Neural crest cell (in vitro differentiated cells): Measurements from ENCODE around the gene B3GAT2. TPM values are rescaled to one million over a fixed set of nuclear protein-coding genes. Genes with fewer than 3 reads are reported as not detected.
A peak's percentile ranks its signal among the peaks of the same experiment; 100 is the strongest.

Experiments used
- DNase-seq: peaks from one replicate; pipeline ENCODE4 v3.0.0; 2021; ENCODE audit warnings: low read depth, mixed read lengths, low spot score
- H3K27ac Mint-ChIP-seq: one replicate; pipeline ENCODE4 v1.8.0; 2021; ENCODE audit warnings: mild to moderate bottlenecking, mixed read lengths; ENCODE audit not compliant: unreplicated experiment
- H3K27me3 Mint-ChIP-seq: 2 replicates; pipeline ENCODE4 v1.8.0; 2021; ENCODE audit warnings: low read depth, mild to moderate bottlenecking, mixed read lengths
- H3K36me3 Mint-ChIP-seq: 2 replicates; pipeline ENCODE4 v1.8.0; 2021; ENCODE audit warnings: low read depth, mild to moderate bottlenecking, mixed read lengths
- H3K4me1 Mint-ChIP-seq: 2 replicates; pipeline ENCODE4 v1.8.0; 2021; ENCODE audit warnings: mixed read lengths
- H3K4me3 Mint-ChIP-seq: one replicate; pipeline ENCODE4 v1.8.0; 2021; ENCODE audit warnings: mild to moderate bottlenecking, mixed read lengths
- H3K9me3 Mint-ChIP-seq: 2 replicates; pipeline ENCODE4 v1.8.0; 2021; ENCODE audit warnings: mixed read lengths
- long read RNA-seq: library from polyadenylated mRNA; unstranded; transcript quantifications from one replicate; pipeline ENCODE4 v2.0.0, GENCODE V29; 2020
- total RNA-seq: library from RNA; stranded (reverse); gene quantifications from 2 replicates; pipeline ENCODE4 v1.2.1, GENCODE V29; 2021
- TF ChIP-seq, protein P1 (sequence below): fragments of 200-600 bp; sonication (generic); conservative IDR thresholded peaks from 2 replicates; pipeline ENCODE4 v1.5.0; 2021; ENCODE audit warnings: antibody characterized with exemption, mild to moderate bottlenecking

The B3GAT2 gene, protein sequence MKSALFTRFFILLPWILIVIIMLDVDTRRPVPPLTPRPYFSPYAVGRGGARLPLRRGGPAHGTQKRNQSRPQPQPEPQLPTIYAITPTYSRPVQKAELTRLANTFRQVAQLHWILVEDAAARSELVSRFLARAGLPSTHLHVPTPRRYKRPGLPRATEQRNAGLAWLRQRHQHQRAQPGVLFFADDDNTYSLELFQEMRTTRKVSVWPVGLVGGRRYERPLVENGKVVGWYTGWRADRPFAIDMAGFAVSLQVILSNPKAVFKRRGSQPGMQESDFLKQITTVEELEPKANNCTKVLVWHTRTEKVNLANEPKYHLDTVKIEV
- total RNA-seq, result 0.98 and 1.2 TPM in 2 replicates
- long read RNA-seq, full-length matches to known transcripts, result 2 of 5 reads
- long read RNA-seq, partial matches to known transcripts, result 0 of 5 reads
- long read RNA-seq, other reads (novel, unspliced or antisense), result 3 of 5 reads

DNA sequence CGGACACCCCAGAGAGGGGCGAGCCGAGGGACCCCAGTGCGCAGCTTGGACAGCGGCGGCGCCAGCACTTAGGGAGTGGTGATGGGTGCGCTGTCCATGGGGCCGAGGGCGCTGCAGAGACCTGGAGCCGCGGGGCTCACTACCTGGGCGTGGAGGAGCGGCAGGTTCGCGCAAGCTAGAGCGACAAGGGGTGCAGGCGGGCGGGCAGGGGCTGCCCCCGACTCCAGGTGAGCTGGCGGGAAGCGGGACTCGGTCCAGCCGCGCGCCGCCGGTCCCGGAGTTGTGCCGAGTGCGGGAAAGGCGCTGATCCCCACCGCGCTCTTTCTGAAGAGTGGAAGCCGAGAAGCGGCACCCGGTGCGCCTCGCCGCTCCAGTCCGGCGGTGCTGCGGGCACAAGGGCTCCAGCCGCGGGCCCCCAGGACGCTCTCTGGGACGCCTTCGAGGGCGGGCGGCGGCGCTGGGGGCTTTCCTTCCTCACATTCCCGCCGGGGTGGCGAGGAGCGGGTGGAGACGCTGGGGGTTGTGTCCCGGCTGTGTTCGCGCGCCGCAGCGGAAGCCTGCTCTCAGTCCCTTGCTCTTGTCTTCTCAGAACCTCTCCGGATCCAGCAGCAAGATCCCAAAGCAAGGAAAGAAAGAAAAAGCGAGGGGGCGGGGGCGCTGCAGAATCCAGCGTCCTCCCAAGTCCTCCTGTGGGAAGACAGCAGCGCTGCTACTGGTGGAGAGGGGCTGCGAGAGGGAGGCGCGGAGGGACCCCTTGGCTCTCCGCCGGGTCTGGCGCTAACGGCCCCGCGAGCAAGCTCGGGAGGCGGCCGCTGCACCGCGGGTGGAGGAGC, at the start of gene B3GAT2:
B3GAT2 (minus strand) TSS at position 610 of the 833 bp plus-strand sequence. CDS start 631 bp downstream, outside the sequence.
- TF ChIP-seq, protein P1, sequence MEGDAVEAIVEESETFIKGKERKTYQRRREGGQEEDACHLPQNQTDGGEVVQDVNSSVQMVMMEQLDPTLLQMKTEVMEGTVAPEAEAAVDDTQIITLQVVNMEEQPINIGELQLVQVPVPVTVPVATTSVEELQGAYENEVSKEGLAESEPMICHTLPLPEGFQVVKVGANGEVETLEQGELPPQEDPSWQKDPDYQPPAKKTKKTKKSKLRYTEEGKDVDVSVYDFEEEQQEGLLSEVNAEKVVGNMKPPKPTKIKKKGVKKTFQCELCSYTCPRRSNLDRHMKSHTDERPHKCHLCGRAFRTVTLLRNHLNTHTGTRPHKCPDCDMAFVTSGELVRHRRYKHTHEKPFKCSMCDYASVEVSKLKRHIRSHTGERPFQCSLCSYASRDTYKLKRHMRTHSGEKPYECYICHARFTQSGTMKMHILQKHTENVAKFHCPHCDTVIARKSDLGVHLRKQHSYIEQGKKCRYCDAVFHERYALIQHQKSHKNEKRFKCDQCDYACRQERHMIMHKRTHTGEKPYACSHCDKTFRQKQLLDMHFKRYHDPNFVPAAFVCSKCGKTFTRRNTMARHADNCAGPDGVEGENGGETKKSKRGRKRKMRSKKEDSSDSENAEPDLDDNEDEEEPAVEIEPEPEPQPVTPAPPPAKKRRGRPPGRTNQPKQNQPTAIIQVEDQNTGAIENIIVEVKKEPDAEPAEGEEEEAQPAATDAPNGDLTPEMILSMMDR, result no peak
- H3K4me3 Mint-ChIP-seq, result peak within 1 kb of the TSS; percentile 87
- no peaks in the 10 kb centered on the region for H3K36me3 Mint-ChIP-seq
- no peak within 1 kb of the TSS for H3K27ac Mint-ChIP-seq
- peaks cover 4% of the 10 kb centered on the region for H3K4me1 Mint-ChIP-seq
- DNase-seq, result peak; percentile 36
- peaks cover 83% of the 10 kb centered on the region for H3K27me3 Mint-ChIP-seq
- H3K9me3 Mint-ChIP-seq, result no peaks in the 10 kb centered on the region

DNA sequence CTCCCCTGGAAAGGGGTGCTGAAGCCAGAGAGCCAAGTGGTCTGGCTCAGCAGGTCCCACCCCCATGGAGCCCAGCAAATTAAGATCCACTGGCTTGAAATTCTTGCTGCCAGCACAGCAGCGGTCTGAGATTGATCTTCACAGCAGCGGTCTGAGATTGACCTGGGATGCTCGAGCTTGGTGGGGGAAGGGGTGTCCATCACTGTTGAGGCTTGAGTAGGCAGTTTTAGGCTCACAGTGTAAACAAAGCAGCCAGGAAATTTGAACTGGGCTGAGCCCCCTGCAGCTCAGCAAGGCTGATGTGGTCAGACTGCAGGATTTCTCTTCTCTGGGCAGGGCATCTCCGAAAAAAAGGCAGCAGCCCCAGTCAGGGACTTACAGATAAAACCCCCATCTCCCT, 41.3 kb upstream of the B3GAT2 start:
- no peak overlapping the region for H3K27ac Mint-ChIP-seq
- H3K27me3 Mint-ChIP-seq, result peaks cover 3% of the 10 kb centered on the region
- H3K4me1 Mint-ChIP-seq, result no peaks in the 10 kb centered on the region
- TF ChIP-seq, protein P1, result no peak
- peaks cover 3% of the 10 kb centered on the region for H3K9me3 Mint-ChIP-seq
- no peak overlapping the region for H3K4me3 Mint-ChIP-seq
- H3K36me3 Mint-ChIP-seq, result peaks cover 3% of the 10 kb centered on the region
- no peak for DNase-seq

DNA sequence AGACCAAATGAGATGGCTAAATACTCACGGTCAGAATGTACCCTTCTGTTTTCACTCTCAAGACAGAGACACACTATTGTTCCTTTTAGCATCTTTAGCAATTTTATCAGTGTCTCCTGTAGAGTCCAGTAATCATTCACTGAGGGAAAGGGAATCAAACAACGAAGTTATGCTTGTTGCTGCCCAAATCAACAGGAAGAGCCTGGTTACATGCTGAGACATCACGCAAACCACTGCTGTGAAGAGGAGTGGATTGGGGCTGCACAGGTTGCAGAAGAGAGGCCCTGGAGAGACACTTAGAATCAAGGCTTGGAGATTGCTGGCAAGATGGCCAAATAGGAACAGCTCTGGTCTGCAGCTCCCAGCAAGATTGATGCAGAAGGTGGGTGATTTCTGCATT, 40.5 kb upstream of the B3GAT2 start:
- Mint-ChIP-seq H3K9me3 (peaks cover 3% of the 10 kb centered on the region), H3K27me3 (peaks cover 3% of the 10 kb centered on the region), H3K27ac (no peak overlapping the region), H3K36me3 (peaks cover 3% of the 10 kb centered on the region), H3K4me3 (no peak overlapping the region), H3K4me1 (no peaks in the 10 kb centered on the region)
- no peak for DNase-seq
- TF ChIP-seq, protein P1, result no peak

DNA sequence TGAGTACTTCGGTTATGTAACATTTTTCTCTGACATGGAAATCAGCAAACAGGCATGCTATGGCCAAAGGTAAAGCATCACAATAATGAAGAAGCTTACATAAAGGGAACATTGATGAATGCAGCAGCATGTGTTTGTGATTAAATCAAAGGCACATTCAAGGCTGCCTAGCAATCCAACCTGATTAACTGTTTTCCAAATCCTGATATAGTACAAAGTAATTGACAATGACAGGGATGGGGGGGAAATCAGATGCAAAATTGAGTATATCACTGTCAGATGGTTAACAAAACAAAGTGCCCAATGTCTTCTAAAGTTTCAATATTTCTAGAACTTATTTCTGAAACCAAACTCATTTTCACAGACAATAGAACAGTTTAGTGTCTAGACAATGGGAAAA, 39.2 kb upstream of the B3GAT2 start:
- no peak overlapping the region for H3K27ac Mint-ChIP-seq
- DNase-seq, result no peak
- TF ChIP-seq, protein P1, result no peak
- H3K9me3 Mint-ChIP-seq, result no peaks in the 10 kb centered on the region
- H3K4me3 Mint-ChIP-seq, result no peak overlapping the region
- no peaks in the 10 kb centered on the region for H3K36me3 Mint-ChIP-seq
- H3K4me1 Mint-ChIP-seq, result no peaks in the 10 kb centered on the region
- peaks cover 3% of the 10 kb centered on the region for H3K27me3 Mint-ChIP-seq

DNA sequence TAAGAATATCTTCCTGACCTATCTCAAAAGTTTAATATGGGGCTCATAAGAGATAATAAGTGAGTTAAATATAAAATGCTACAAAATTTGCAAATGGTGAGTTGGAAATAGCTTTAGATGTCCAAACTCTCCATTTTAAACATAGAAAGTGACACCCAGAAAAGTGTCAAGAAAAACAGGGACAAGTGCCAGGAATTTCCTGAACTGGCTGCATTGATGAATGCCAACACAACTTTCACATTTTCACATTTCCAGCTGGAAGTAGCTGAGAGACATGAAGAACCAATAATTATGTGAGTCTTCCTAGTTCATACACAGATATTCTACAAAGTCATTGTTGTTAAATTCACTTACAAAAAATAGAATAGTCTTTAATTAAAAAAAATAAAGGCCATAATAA, 38.6 kb upstream of the B3GAT2 start:
- no peaks in the 10 kb centered on the region for H3K36me3 Mint-ChIP-seq
- H3K4me1 Mint-ChIP-seq, result no peaks in the 10 kb centered on the region
- H3K27me3 Mint-ChIP-seq, result peaks cover 3% of the 10 kb centered on the region
- H3K4me3 Mint-ChIP-seq, result no peak overlapping the region
- TF ChIP-seq, protein P1, result no peak
- H3K27ac Mint-ChIP-seq, result no peak overlapping the region
- no peak for DNase-seq
- H3K9me3 Mint-ChIP-seq, result no peaks in the 10 kb centered on the region
